WERI-Rb-1 (cell line): ENCODE data around the gene ANXA2.

Source experiments
- DNase-seq: peaks from one replicate; pipeline ENCODE4 v3.0.0-alpha.2; 2020
- H3K27ac ChIP-seq: fragments of 250-450 bp; sonication (Bioruptor Pico); 2 replicates; pipeline ENCODE4 v1.5.1; 2020; ENCODE audit warnings: mild to moderate bottlenecking, moderate library complexity
- H3K27me3 ChIP-seq: fragments of 250-450 bp; sonication (Bioruptor Pico); 2 replicates; pipeline ENCODE4 v1.5.1; 2021; ENCODE audit warnings: mild to moderate bottlenecking, low read depth, moderate library complexity; ENCODE audit not compliant: insufficient read depth, severe bottlenecking
- H3K36me3 ChIP-seq: fragments of 250-450 bp; sonication (Bioruptor Pico); 2 replicates; pipeline ENCODE4 v1.5.1; 2020; ENCODE audit warnings: mild to moderate bottlenecking, moderate library complexity
- H3K4me3 ChIP-seq: 2 replicates; pipeline ENCODE4 v1.5.1; 2011; ENCODE audit warnings: low read depth, mild to moderate bottlenecking, control low read depth, low read length
- H3K9me3 ChIP-seq: fragments of 250-450 bp; sonication (Bioruptor Pico); 2 replicates; pipeline ENCODE4 v1.5.1; 2021; ENCODE audit warnings: mild to moderate bottlenecking, moderate library complexity; ENCODE audit not compliant: severe bottlenecking
- TF ChIP-seq, protein P1 (sequence below): IDR thresholded peaks from 2 replicates; pipeline ENCODE4 v1.5.1; 2011; ENCODE audit warnings: low read depth, mild to moderate bottlenecking, control low read depth, inconsistent platforms, low read length

Gene ANXA2

DNA sequence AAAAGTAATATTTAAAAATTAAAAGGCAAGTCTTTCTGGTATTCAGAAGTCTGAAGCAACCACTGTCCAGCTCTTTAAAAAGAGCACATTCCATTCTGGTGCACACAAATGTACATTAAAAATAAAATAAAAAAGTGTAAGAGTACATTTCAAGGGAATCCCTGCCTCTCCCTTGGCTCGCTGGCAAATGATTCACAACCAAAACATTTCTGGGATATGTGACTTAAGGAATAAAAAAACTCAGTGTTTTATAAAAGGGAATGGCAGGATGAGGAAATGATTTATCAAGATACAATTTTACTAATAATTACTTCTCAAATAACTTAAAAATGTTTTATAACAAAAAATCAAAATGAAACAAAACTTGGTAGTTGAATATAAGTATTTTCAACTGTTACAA lies 23.8 kb upstream of the ANXA2 start:
- no peak overlapping the region for H3K27ac ChIP-seq
- H3K9me3 ChIP-seq, result no peaks in the 10 kb centered on the region
- H3K27me3 ChIP-seq, result no peaks in the 10 kb centered on the region
- H3K4me3 ChIP-seq, result no peak overlapping the region
- H3K36me3 ChIP-seq, result peaks cover 4% of the 10 kb centered on the region
- TF ChIP-seq, protein P1, sequence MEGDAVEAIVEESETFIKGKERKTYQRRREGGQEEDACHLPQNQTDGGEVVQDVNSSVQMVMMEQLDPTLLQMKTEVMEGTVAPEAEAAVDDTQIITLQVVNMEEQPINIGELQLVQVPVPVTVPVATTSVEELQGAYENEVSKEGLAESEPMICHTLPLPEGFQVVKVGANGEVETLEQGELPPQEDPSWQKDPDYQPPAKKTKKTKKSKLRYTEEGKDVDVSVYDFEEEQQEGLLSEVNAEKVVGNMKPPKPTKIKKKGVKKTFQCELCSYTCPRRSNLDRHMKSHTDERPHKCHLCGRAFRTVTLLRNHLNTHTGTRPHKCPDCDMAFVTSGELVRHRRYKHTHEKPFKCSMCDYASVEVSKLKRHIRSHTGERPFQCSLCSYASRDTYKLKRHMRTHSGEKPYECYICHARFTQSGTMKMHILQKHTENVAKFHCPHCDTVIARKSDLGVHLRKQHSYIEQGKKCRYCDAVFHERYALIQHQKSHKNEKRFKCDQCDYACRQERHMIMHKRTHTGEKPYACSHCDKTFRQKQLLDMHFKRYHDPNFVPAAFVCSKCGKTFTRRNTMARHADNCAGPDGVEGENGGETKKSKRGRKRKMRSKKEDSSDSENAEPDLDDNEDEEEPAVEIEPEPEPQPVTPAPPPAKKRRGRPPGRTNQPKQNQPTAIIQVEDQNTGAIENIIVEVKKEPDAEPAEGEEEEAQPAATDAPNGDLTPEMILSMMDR, result no peak
- no peak for DNase-seq

DNA sequence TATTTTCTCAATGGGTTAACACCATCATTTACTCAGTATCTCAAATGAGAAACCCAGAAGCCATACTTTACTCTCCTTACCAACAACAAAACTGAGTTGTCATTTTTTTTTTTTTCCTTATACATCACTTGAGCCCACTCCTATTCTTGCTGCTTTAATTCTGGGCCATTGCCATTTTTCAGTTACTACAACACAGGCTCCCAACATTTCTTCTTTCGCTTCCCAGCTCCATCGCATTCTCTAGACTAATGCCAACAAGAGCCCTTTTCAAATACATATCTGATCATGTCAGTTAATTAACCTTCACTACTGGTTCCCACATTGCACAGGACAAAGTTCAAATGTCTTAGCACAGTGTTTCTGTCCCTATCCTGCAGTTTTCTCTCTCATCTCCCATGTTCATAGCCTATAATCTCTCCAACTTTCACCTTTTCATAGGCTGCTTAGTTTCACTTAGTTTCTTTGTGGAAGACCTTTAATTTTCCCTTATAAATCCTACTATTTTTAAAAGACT lies 22.5 kb upstream of the ANXA2 start:
- no peaks in the 10 kb centered on the region for H3K9me3 ChIP-seq
- TF ChIP-seq, protein P1, result no peak

DNA sequence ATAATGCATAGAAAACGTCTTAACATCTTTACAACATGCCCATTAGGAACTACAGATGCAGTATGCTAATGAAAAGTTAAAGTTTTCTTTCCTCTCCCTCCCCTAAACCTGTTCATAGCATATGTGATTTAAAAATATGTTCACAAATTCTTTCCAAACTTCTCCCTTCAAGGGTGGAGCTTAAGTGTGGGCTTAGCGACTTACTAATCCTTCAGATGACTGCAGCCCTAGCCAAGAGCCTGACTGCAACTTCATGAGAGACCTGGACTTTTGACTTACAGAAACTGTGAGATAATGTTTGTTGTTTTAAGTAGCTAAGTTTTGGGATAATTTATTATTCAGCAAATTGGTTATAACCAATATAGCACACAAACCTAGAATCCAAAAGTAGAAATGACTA lies 22.0 kb upstream of the ANXA2 start:
- Histone ChIP-seq H3K9me3 (no peaks in the 10 kb centered on the region), H3K36me3 (peaks cover 4% of the 10 kb centered on the region), H3K27me3 (no peaks in the 10 kb centered on the region), H3K4me3 (no peak overlapping the region), H3K27ac (no peak overlapping the region)
- TF ChIP-seq, protein P1, result no peak
- no peak for DNase-seq

More for the DNA sequence above, 22.5 kb upstream of the ANXA2 start:
- H3K27me3 ChIP-seq, result no peaks in the 10 kb centered on the region
- no peak for DNase-seq
- no peak overlapping the region for H3K4me3 ChIP-seq
- peaks cover 4% of the 10 kb centered on the region for H3K36me3 ChIP-seq
- no peak overlapping the region for H3K27ac ChIP-seq

DNA sequence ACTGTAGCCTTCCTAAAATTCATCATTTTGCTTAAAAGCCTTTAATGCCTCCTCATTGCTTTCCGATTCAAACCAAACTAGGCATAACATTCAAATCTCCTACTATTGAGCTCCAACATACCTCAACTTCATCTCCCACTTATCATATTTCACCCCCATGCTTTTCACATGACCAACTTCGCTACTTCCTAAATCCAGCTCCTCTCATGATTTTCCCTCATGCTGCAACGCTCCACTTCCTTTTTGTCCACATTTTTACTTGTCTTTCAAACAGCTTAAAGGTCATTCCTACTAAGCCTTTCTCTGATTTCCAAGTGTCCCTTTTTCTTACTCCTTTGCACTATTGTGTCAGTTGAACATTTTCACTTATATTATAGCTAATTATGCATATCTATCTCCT lies 20.3 kb upstream of the ANXA2 start:
- Histone ChIP-seq H3K9me3 (no peaks in the 10 kb centered on the region), H3K36me3 (no peaks in the 10 kb centered on the region; the same call in 1 of the 2 replicates), H3K27me3 (no peaks in the 10 kb centered on the region), H3K27ac (no peak overlapping the region), H3K4me3 (no peak overlapping the region)
- TF ChIP-seq, protein P1, result no peak
- no peak for DNase-seq

DNA sequence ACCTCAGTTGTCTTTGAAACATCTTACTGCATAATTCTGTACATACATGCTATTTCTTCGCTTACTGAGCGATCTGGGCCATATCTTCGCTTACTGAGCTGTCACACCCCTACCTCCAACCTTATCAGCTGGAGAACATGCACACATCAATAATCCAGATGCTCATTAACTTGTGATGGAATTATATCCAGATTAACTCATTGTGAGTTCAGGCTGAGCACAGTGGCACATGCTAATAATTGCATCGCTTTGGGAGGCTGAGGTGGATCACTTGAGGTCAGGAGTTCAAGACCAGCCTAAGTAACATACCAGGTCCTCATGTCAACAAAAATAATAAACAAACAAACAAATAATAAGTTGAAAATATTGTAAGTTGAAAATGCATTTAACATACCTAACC lies 19.3 kb upstream of the ANXA2 start:
- Histone ChIP-seq H3K27ac (no peak overlapping the region), H3K9me3 (no peaks in the 10 kb centered on the region), H3K27me3 (no peaks in the 10 kb centered on the region), H3K36me3 (no peaks in the 10 kb centered on the region), H3K4me3 (no peak overlapping the region)
- no peak for DNase-seq
- TF ChIP-seq, protein P1, result no peak

DNA sequence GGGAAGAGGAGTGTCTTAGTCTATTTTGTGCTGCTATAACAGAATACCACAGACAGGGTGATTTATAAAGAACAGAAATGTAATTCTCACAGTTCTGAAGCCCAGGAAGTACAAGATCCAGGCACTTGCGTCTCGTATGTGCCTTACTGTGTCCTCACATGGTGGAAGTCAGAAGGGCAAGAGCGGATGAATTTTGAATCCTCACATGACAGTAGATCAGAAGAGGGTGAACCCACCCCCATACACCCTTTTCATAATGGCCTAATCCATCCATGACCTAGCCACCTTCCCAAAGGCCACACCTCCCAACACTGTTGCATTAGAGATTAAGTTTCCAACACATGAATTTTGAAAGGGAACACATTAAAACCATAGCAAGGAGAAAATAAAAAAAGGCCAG lies 18.7 kb upstream of the ANXA2 start:
- no peak for DNase-seq
- TF ChIP-seq, protein P1, result no peak
- no peak overlapping the region for H3K4me3 ChIP-seq
- no peaks in the 10 kb centered on the region for H3K36me3 ChIP-seq
- H3K27ac ChIP-seq, result no peak overlapping the region
- no peaks in the 10 kb centered on the region for H3K9me3 ChIP-seq
- H3K27me3 ChIP-seq, result no peaks in the 10 kb centered on the region
